PC-3 (cell line): ENCODE measurements around the gene ANLN. TPM values are rescaled to one million over a fixed set of nuclear protein-coding genes. Genes with fewer than 3 reads are reported as not detected.

Experiments used
- ATAC-seq: fragments of 200-7000 bp; cut with Tn5 transposase; 2 replicates; pipeline ENCODE4 v1.9.1; 2020; ENCODE audit warnings: mild to moderate bottlenecking, moderate library complexity
- BruUV-seq: library from RNA; stranded (reverse); fragments of 400-500 nt; replicated peaks from 2 replicates; lab custom pipeline; 2021; lab: Mats Ljungman, UMichigan
- CTCF ChIA-PET: fragments of 300-600 bp; sonication (Branson Sonifier 250); formaldehyde crosslinking; loops from one replicate; lab custom pipeline; 2022; ENCODE audit warnings: antibody characterized with exemption; lab: Charles Lee
- POLR2A ChIA-PET: fragments of 300-600 bp; sonication (Branson Sonifier 250); formaldehyde crosslinking; loops from one replicate; lab custom pipeline; 2022; ENCODE audit warnings: antibody characterized with exemption; ENCODE audit not compliant: unreplicated experiment; lab: Charles Lee
- DNase-seq: peaks from one replicate; pipeline ENCODE4 v3.0.0-alpha.2; 2015
- H2AFZ ChIP-seq: fragments of 300-600 bp; sonication (generic); 2 replicates; pipeline ENCODE4 v1.6.0; 2016; ENCODE audit warnings: antibody characterized with exemption, low read length
- H3F3A ChIP-seq: fragments of 300-600 bp; sonication (generic); one replicate; pipeline ENCODE4 v1.6.0; 2017; ENCODE audit warnings: antibody characterized with exemption, low read length, control low read depth, mild to moderate bottlenecking; ENCODE audit not compliant: unreplicated experiment
- H3K27ac ChIP-seq: fragments of 300-600 bp; sonication (generic); 2 replicates; pipeline ENCODE4 v1.5.1; 2016; ENCODE audit warnings: mild to moderate bottlenecking, low read length
- H3K27me3 ChIP-seq: fragments of 300-600 bp; sonication (generic); 2 replicates; pipeline ENCODE4 v1.6.1; 2016; ENCODE audit warnings: low read length, mixed read lengths
- H3K36me3 ChIP-seq: fragments of 300-600 bp; sonication (generic); 2 replicates; pipeline ENCODE4 v1.6.1; 2016; ENCODE audit warnings: low read depth, mixed run types, low read length, mixed read lengths
- H3K4me1 ChIP-seq: fragments of 300-600 bp; sonication (generic); 2 replicates; pipeline ENCODE4 v1.5.1; 2016; ENCODE audit warnings: low read length; ENCODE audit not compliant: insufficient read depth
- H3K4me2 ChIP-seq: fragments of 300-600 bp; sonication (generic); 2 replicates; pipeline ENCODE4 v1.6.0; 2016; ENCODE audit warnings: low read length
- H3K4me3 ChIP-seq: fragments of 300-600 bp; sonication (generic); 2 replicates; pipeline ENCODE4 v1.5.1; 2016; ENCODE audit warnings: mild to moderate bottlenecking, low read length, mixed read lengths
- H3K79me2 ChIP-seq: fragments of 300-600 bp; sonication (generic); 2 replicates; pipeline ENCODE4 v1.6.1; 2017; ENCODE audit warnings: low read length, mixed read lengths
- H3K9ac ChIP-seq: fragments of 300-600 bp; sonication (generic); 2 replicates; pipeline ENCODE4 v1.6.0; 2016; ENCODE audit warnings: mild to moderate bottlenecking, low read length
- H3K9me2 ChIP-seq: fragments of 300-600 bp; sonication (generic); replicated peaks from 2 replicates; pipeline ENCODE4 v1.6.1; 2016; ENCODE audit warnings: mixed run types, low read length, mixed read lengths
- H3K9me3 ChIP-seq: fragments of 300-600 bp; sonication (generic); 2 replicates; pipeline ENCODE4 v1.6.1; 2016; ENCODE audit warnings: low read length, mixed read lengths
- H4K20me1 ChIP-seq: fragments of 300-600 bp; sonication (generic); 2 replicates; pipeline ENCODE4 v1.6.1; 2016; ENCODE audit warnings: low read length, mixed read lengths
- CTCF ChIP-seq: fragments of 300-600 bp; sonication (generic); conservative IDR thresholded peaks from 2 replicates; pipeline ENCODE4 v1.5.1; 2017; ENCODE audit warnings: antibody characterized with exemption, low read depth, mild to moderate bottlenecking, low read length
- EZH2 ChIP-seq: fragments of 300-600 bp; sonication (generic); IDR thresholded peaks from one replicate; pipeline ENCODE4 v1.6.1; 2017; ENCODE audit warnings: antibody characterized with exemption, mild to moderate bottlenecking, low read length; ENCODE audit not compliant: unreplicated experiment
- EZH2phosphoT487 ChIP-seq: fragments of 300-600 bp; sonication (generic); IDR thresholded peaks from 2 replicates; pipeline ENCODE4 v1.6.1; 2018; ENCODE audit warnings: mild to moderate bottlenecking, antibody characterized with exemption, low read length, borderline replicate concordance
- intact Hi-C: fragments of 100-400 bp; cut with micrococcal nuclease; formaldehyde crosslinking; loops from 2 replicates; pipeline ENCODE4 v1.9.0; 2023
- total RNA-seq: library from RNA; depleted of rRNA; stranded (reverse); fragments of >200 nt; gene quantifications from 2 replicates; pipeline ENCODE4 v1.2.3, GENCODE V29; 2014

ANLN gene
- total RNA-seq, 1 experiment from 2014 or later: 110 TPM

DNA sequence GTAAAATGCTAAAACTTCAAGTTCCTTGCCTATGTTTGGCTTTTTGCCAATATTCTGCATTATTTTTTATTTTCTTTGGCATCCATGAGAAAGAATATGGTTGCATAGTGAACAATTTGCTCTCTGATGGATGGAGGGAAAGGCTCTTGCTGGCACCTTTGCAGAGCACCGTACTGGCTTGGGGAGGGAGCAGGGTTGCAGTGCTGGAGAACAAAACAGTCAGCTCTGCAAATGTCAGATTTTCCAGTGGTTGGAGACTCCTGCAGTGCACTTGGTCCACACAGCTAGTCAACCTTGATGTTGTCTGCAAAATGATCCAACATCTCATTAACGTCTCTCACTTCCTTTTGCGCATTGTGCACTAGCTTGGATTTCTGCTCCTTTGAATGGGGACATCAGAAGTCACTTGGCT lies 100.8 kb downstream of the ANLN start:
- Histone ChIP-seq H2AFZ (no peak overlapping the region), H3K27me3 (peaks cover 26% of the 10 kb centered on the region), H3K9me2 (no peaks in the 10 kb centered on the region), H3K36me3 (no peaks in the 10 kb centered on the region), H3K4me2 (no peak overlapping the region), H3K9ac (no peak overlapping the region), H3K9me3 (no peaks in the 10 kb centered on the region), H4K20me1 (no peaks in the 10 kb centered on the region), H3K27ac (no peak overlapping the region), H3K79me2 (no peaks in the 10 kb centered on the region), H3F3A (no peaks in the 10 kb centered on the region), H3K4me1 (no peaks in the 10 kb centered on the region), H3K4me3 (no peak overlapping the region)
- no peak for DNase-seq
- no peak for ATAC-seq
- CTCF ChIA-PET: interaction anchor here (0.9 kb wide), 1 partner anchor 180 kb away, joined by 3 read pairs; no protein-coding TSS in a partner anchor
- TF ChIP-seq CTCF (no peak), EZH2 (no peak), EZH2phosphoT487 (no peak)
- no TSS peak for BruUV-seq
- intact Hi-C loops: no loop called here
- POLR2A ChIA-PET: no interaction called here

DNA sequence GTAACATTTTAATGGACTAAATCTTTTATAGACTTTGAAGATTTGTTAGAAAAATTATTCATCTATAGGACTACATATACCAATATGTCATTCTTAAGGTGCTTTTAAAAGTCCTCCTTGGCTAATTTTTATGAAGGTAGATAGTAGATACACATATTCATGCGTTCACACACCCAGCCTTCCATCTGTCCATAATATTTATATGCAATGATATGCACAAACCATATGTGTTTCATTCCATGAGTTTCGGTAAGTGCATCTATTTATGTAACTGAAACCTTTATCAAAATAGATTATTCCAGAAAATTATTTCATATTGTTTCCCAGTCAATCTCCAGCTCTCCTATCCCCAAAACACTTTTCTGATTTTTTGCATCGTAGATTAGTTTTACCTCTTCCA lies 101.7 kb downstream of the ANLN start:
- POLR2A ChIA-PET: no interaction called here
- CTCF ChIA-PET: no interaction called here

More for the DNA sequence above, 101.7 kb downstream of the ANLN start:
- Histone ChIP-seq H3K27ac (no peak overlapping the region), H2AFZ (no peak overlapping the region), H3K4me2 (no peak overlapping the region), H3K4me3 (no peak overlapping the region), H3K9me3 (no peaks in the 10 kb centered on the region), H3K27me3 (peaks cover 20% of the 10 kb centered on the region), H3K4me1 (no peaks in the 10 kb centered on the region), H3K9ac (no peak overlapping the region), H3K79me2 (no peaks in the 10 kb centered on the region), H3K36me3 (no peaks in the 10 kb centered on the region), H3K9me2 (no peaks in the 10 kb centered on the region), H4K20me1 (no peaks in the 10 kb centered on the region), H3F3A (no peaks in the 10 kb centered on the region)
- no TSS peak for BruUV-seq
- no peak for ATAC-seq
- DNase-seq: no peak
- intact Hi-C loops: no loop called here
- TF ChIP-seq EZH2phosphoT487: no peak
- no peak for TF ChIP-seq EZH2
- no peak for TF ChIP-seq CTCF
